Fibroblast of villous mesenchyme (primary cell): ENCODE results near the gene SMARCA1. TPM values are rescaled to one million over a fixed set of nuclear protein-coding genes. Genes with fewer than 3 reads are reported as not detected.
"Not testable (repeated sequence)": the region's sequence is repeated elsewhere in the genome, so short reads cannot be mapped to it uniquely, and the experiment has no call there.

Experiments used
- DNase-seq: peaks from one replicate; pipeline ENCODE4 v3.0.0-alpha.2; 2010; ENCODE audit warnings: low read depth
- H3K4me3 ChIP-seq: 2 replicates; pipeline ENCODE4 v1.5.1; 2011; ENCODE audit warnings: low read depth, mild to moderate bottlenecking, low read length
- CTCF ChIP-seq: IDR thresholded peaks from 2 replicates; pipeline ENCODE4 v1.5.1; 2012; ENCODE audit warnings: low read depth, mild to moderate bottlenecking, low read length; ENCODE audit not compliant: insufficient read depth
- total RNA-seq: library from RNA; depleted of rRNA; stranded (reverse); fragments of >200 nt; gene quantifications from 2 replicates; pipeline ENCODE4 v1.2.3, GENCODE V29; 2012

SMARCA1 gene
- total RNA-seq, 1 donor: 93.3 TPM

GRCh38 chrX:129561453-129561852 lies 38.2 kb upstream of the SMARCA1 start:
- H3K4me3 ChIP-seq: no peak overlapping the region
- no peak for TF ChIP-seq CTCF
- no peak for DNase-seq

- no peak for TF ChIP-seq CTCF
- H3K4me3 ChIP-seq: no peak overlapping the region
- DNase-seq: no peak
Observed at GRCh38 chrX:129559783-129560182, 36.5 kb upstream of the SMARCA1 start.

- no peak for TF ChIP-seq CTCF
- DNase-seq: no peak
- H3K4me3 ChIP-seq: no peak overlapping the region
Observed at GRCh38 chrX:129557844-129558480, 34.7 kb upstream of the SMARCA1 start.

- TF ChIP-seq CTCF: no peak
- no peak for DNase-seq
Observed at GRCh38 chrX:129556806-129557315, 33.6 kb upstream of the SMARCA1 start.

GRCh38 chrX:129554816-129555215 lies 31.5 kb upstream of the SMARCA1 start:
- DNase-seq: not testable (repeated sequence)

More at GRCh38 chrX:129556806-129557315, 33.6 kb upstream of the SMARCA1 start:
- no peak overlapping the region for H3K4me3 ChIP-seq

GRCh38 chrX:129553619-129554288 lies 30.5 kb upstream of the SMARCA1 start:
- no peak for TF ChIP-seq CTCF
- DNase-seq: no peak

More at GRCh38 chrX:129554816-129555215, 31.5 kb upstream of the SMARCA1 start:
- H3K4me3 ChIP-seq: not testable (repeated sequence)

GRCh38 chrX:129549124-129549523 lies 25.8 kb upstream of the SMARCA1 start:
- TF ChIP-seq CTCF: no peak
- H3K4me3 ChIP-seq: no peak overlapping the region

More at GRCh38 chrX:129553619-129554288, 30.5 kb upstream of the SMARCA1 start:
- no peak overlapping the region for H3K4me3 ChIP-seq

More at GRCh38 chrX:129549124-129549523, 25.8 kb upstream of the SMARCA1 start:
- DNase-seq: no peak
